GM12874 (cell line): ENCODE data around the gene PPFIA2.

ENCODE experiments used
- CTCF ChIP-seq: IDR thresholded peaks from 2 replicates; pipeline ENCODE4 v1.5.1; 2011; ENCODE audit warnings: low read depth, mild to moderate bottlenecking, control low read depth, low read length, moderate library complexity; ENCODE audit not compliant: insufficient read depth

PPFIA2 gene

GRCh38 chr12:81758421-81759189 is 545 bp downstream of the PPFIA2 start:
- TF ChIP-seq CTCF, result no peak

GRCh38 chr12:81757731-81758365 is 1.3 kb downstream of the PPFIA2 start:
- no peak for TF ChIP-seq CTCF

GRCh38 chr12:81729781-81730180 is 29.4 kb downstream of the PPFIA2 start:
- TF ChIP-seq CTCF, result no peak

- no peak for TF ChIP-seq CTCF
Observed at GRCh38 chr12:81727391-81727790, 31.8 kb downstream of the PPFIA2 start.

GRCh38 chr12:81726634-81727033 is 32.5 kb downstream of the PPFIA2 start:
- TF ChIP-seq CTCF, result no peak

- no peak for TF ChIP-seq CTCF
Observed at GRCh38 chr12:81723361-81723760, 35.8 kb downstream of the PPFIA2 start.

GRCh38 chr12:81722004-81722403 is 37.1 kb downstream of the PPFIA2 start:
- TF ChIP-seq CTCF, result no peak
